NCI-H146 (cell line): ENCODE results near the gene KCTD14.
"Not testable (repeated sequence)": the region's sequence is repeated elsewhere in the genome, so short reads cannot be mapped to it uniquely, and the experiment has no call there.

ENCODE experiments used
- DNase-seq: peaks from one replicate; lab custom pipeline; 2025; lab: John Stamatoyannopoulos, UW

The KCTD14 gene

GRCh38 chr11:78022397-78023396, at the start of gene KCTD14:
Gene KCTD14, minus strand, starts transcription at chr11:78023276. Its CDS starts 27 bp downstream, at chr11:78023249.
- DNase-seq = peak; percentile 76

DNA sequence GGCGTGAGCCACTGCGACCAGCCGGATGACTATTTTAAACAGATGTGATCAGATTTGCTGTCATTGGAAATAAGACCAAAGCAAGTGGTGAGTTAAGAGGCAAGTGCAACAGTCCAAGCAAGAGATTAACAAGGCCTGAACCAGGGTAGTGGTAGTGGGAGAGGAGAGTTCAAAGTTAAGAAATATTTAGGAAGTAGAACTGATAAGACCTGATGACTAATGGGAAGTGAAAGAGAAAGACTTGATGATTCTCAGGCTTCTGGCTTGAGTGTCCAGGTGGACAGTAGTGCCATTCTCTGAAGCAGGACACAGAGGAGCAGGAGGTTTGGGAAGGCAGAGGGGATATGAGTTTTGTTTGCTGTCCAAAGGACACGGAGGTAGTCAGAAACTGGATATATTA, 49.4 kb upstream of the KCTD14 start:
- no peak for DNase-seq

DNA sequence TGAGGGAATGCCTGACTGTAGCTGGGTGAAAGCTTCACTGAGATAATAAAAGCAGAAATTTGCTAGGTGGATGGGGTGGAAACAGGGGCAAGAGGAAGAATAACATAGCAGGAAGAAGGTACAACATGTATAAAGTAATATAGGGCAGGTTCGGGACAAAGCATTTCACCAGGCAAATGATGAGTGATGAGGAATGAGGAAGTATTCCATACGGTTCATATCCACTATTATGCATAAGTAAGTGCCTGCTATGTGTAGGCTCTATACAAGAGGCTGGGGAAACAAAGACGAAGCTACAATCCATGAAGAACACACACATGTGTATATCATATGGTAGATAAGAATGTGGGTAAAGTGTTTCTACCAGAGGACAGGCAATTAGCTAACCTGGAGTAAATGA, 48.6 kb upstream of the KCTD14 start:
- DNase-seq = no peak

GRCh38 chr11:78070621-78071020, 47.5 kb upstream of the KCTD14 start:
- DNase-seq = no peak

DNA sequence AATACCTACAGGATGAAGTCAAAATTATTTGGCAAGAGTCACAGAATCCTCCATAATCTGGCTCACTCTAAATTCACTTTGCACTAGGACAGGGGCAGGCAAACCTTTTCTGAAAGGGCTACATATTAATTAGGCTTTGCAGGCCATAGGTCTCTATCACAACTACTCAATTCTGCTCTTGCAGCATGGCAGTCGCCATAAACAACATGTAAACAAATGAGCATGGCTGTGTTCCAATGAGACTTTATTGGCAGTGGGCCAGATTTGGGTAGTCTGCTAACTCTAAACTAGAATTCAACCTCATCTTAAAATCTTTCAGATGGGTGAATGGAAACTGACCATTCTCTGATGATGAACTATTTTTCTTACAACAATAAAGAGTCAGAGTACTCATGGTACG, 46.4 kb upstream of the KCTD14 start:
- no peak for DNase-seq

DNA sequence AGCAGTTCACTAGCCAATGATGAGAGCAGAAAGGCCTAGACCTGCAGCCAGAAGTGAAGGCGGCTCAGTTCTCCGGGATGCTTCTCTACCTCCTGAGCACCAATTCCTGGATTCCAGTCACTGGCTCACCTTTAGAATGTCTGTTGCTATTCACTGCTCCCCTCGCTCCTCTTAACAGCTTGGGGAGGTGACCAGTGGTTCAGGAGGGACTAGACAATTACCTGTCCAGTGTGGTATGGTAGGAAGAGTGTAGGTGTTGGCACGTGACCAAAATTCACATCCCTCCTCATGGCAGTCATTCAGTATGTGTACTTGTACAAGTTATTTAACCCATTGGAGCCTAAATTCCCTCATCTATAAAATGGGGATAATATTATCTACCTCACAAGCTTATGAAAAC, 44.6 kb upstream of the KCTD14 start:
- no peak for DNase-seq

GRCh38 chr11:78066471-78066870, 43.4 kb upstream of the KCTD14 start:
- no peak for DNase-seq

DNA sequence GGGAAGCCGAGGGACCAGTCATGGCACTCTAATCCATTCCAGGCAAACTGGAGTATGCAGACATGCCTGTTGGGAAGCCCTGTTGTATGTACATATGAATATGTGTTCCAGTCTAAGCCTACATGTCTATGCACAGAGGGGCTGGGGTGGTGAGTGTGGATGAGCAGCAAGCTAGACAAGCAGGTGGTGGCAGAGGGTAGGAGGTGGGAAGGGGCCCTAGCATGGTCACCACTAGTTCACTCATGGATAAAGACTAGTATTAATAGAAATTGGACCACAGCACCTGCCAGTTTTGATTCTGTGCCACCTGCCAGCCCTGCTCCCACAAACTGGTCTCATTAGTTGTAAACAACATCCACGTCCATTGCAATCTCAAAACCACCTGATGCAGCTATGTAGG, 42.1 kb upstream of the KCTD14 start:
- no peak for DNase-seq

DNA sequence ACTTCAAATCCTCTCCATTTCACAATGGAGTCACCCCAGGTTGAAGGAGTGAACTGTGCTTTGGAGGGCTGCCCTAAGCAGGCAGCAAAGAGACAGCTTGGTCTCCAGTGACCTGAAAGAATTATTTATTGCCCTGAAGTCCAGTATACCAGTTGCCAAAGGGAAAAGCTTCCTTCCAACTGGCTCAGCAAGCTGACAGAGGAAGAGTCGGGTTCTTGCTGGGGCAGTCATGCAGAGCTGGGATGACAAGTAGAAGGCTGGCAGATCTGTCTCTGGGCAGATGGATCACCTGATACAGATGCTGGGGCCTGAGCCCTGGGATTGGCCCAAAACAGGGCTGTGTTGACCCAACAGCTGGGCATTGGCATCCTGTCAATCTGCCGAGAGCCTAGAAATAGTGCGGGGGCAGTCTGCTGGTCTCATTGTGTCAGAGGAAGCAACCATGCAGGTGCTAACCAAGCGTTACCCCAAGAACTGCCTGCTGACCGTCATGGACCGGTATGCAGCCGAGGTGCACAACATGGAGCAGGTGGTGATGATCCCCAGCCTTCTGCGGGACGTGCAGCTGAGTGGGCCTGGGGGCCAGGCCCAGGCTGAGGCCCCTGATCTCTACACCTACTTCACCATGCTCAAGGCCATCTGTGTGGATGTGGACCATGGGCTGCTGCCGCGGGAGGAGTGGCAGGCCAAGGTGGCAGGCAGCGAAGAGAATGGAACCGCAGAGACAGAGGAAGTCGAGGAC, 40.5 kb upstream of the KCTD14 start, which contains the start of gene THRSP:
TSS of gene THRSP (plus strand) at position 422 of the 742 bp plus-strand sequence. CDS start at position 443, 21 bp downstream.
- no peak for DNase-seq

DNA sequence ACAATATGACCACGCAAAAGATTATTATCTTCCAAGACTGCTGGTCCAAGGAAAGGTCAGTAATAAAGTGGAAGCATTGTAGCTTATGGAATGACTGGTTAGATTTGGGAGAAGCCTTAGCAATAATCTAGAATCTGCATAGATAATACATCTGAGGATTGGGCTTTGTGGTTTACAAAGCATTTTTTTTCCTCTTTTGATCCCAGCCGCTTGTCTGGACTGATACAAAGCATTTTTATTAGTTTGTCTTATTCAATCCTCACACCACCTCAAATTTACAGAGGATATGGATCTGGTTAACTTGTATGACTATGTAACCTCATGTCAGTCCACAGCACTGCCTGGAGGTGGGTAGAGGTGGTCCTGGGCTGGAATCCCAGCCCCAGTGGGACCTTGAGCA, 39.6 kb upstream of the KCTD14 start:
- no peak for DNase-seq

DNA sequence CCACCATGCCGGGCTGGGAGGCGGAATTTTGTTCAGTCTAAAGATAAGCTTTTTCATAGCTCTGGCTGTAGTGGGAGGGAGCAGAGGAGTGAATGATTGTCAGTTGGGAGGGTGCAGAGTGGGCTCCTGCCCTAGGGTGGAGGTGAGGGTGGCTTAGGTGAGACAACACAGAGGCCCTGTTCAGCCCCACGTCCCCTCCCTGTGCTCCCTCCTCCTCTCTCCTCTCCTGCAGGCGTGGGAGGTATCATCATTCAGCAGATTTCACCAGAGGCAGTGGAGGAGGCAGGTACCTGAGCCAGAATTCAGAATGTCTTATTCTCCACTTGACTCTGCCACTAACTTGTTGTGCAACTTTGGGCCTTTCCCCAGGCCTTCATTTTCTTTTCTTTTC, 38.8 kb upstream of the KCTD14 start:
- no peak for DNase-seq

- no peak for DNase-seq
These were observed 38.2 kb upstream of the KCTD14 start for GRCh38 chr11:78061088-78061920.

GRCh38 chr11:78060533-78060932, 37.5 kb upstream of the KCTD14 start:
- no peak for DNase-seq

- DNase-seq = not testable (repeated sequence)
These were observed 36.8 kb upstream of the KCTD14 start for GRCh38 chr11:78059749-78060328.

GRCh38 chr11:78057462-78058055, 34.5 kb upstream of the KCTD14 start:
- DNase-seq = no peak

- no peak for DNase-seq
These were observed 33.0 kb upstream of the KCTD14 start for GRCh38 chr11:78056093-78056492.

DNA sequence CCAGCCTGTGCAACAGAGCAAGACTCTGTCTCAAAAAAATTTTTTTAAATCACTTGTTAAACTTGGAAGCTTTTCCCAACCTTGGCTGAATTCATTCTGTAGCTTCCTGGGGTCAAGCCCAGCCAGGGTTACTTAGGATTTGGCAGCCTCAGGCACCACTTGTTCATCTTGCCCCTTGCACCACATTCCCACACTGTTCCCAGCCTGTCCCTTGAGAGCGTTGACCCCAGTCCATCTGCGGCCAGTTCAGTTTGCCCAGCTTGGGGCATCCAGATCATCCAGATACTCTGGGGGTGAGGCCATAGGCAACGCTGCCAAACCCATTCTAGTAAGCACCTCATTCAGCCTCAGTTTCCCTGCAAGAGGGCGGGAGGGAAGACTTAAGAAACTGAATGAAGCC, 31.9 kb upstream of the KCTD14 start:
- no peak for DNase-seq

DNA sequence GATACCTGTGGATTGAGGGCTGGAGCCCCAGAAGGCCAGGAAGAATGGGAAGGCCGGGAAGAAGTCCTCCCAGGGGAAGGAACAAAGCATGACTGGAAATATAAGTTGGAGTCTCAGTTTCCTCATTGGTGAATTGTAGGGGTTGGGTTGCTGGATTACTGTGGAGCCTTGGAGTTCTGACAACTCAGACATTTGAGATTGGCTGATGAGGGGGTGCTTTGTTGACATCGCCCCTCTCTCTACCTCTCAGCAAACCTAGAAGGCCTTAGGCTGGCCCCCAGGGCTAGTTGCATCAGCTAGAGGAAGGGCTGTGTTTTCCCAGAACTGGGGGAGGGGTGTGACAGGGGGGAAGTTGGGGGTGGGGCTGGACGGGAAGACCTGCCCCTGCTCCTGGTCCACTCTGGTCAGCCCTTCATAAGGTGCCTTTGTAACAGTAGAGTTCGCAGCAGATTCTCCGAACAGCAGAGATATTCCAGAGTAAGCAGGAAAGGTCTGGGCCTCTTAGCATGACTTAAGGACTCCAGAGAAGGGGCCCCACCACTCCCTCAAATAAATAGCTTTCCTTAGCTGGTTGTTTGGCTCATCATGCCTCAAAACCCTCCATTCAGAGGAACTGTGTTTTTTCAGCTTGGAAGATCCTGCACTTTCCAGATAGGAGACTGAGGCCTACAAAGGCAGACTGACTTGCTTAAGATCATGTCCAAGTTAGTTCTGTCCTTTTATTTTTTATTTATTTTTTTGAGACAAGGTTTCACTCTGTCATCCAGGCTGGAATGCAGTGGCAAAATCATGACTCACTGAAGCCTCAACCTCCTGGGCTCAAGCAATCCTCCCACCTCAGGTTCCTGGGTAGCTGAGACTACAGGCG, 28.1 kb upstream of the KCTD14 start:
- no peak for DNase-seq

DNA sequence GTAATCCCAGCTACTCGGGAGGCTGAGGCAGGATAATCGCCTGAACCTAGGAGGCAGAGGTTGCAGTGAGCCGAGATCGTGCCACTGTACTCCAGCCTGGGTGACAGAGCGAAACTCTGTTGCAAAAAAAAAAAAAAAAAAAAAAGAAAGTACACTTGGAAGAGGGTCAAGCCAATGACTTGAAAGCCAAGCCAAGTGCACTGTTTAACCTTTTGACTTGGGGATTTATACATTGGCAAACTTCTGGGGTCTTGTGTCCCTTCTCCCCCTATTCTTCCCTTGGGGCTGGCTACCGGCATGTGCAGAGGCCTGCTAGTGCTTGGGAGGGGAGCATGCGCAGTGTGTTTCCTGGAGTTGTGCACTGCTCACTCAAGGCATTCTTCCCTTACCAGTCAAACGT, 26.3 kb upstream of the KCTD14 start:
- DNase-seq = no peak

DNA sequence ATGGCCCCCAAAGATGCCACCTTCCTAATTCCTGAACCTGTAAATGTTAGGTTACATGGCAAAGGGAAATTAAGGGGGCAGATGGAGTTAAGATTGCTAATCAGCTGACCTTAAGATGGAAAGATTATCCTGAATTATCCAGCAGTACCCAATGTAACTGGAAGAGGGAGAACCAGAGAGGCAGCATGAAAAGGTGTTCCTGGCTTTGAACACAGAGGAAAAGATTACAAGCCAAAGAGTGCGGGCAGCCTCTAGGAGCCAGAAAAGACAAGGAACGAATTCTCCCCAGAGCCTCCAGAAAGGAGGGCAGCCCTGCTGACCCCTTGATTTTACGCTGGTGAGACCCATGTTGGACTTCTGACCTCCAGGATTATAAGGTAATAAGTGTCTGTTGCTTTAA, 25.5 kb upstream of the KCTD14 start:
- no peak for DNase-seq
